Esophagus squamous epithelium (tissue), 5 donors: ENCODE results near the gene FAM124A. TPM values are rescaled to one million over a fixed set of nuclear protein-coding genes. Genes with fewer than 3 reads are reported as not detected.

Experiments used
- DNase-seq: peaks from one replicate; lab custom pipeline; 2025; lab: John Stamatoyannopoulos, UW
- H3K27ac ChIP-seq, 4 donors: fragments of 200-600 bp; sonication (generic); one replicate each; pipeline ENCODE4 v1.5.1; 2016 to 2019; ENCODE audit warnings: mild to moderate bottlenecking in 1 of 4
- H3K27me3 ChIP-seq, 4 donors: fragments of 200-600 bp; sonication (generic); 1 replicate in 3 of 4; 2 replicates in 1 of 4; pipeline versions ENCODE4 v1.5.1 to v1.6.0; 2017 to 2021; ENCODE audit warnings: antibody characterized with exemption in 1 of 4
- H3K36me3 ChIP-seq, 3 donors: fragments of 200-600 bp; sonication (generic); one replicate each; pipeline ENCODE4 v1.5.1; 2016 to 2019
- H3K4me1 ChIP-seq, 3 donors: fragments of 200-600 bp; sonication (generic); one replicate each; pipeline ENCODE4 v1.5.1; 2017 to 2019
- H3K4me3 ChIP-seq, 4 donors: fragments of 200-600 bp; sonication (generic); 1 replicate in 3 of 4; 2 replicates in 1 of 4; pipeline ENCODE4 v1.5.1; 2016 to 2019; ENCODE audit warnings: mild to moderate bottlenecking in 2 of 4, moderate library complexity in 1 of 4
- H3K9me3 ChIP-seq, 3 donors: fragments of 200-600 bp; sonication (generic); one replicate each; pipeline ENCODE4 v1.5.1; 2016 to 2019
- CTCF ChIP-seq, 6 experiments: fragments of 450-650 bp in 4 of 6; fragments of 200-600 bp in 2 of 6; sonication (generic) in 2 of 6; IDR thresholded peaks; one replicate each; pipeline ENCODE4 v1.5.1; 2016 to 2019; ENCODE audit warnings: antibody characterized with exemption in 6 of 6, mild to moderate bottlenecking in 4 of 6, moderate library complexity in 4 of 6
- POLR2A ChIP-seq, 4 donors: fragments of 450-650 bp; IDR thresholded peaks; one replicate each; pipeline ENCODE4 v1.6.1; 2017; ENCODE audit warnings: antibody characterized with exemption in 4 of 4, mild to moderate bottlenecking in 4 of 4, moderate library complexity in 3 of 4
- WGBS, 2 donors: methylation state at CpG; one replicate each; pipeline ENCODE4 v1.1.5; 2018; 5-methylcytosine and 5-hydroxymethylcytosine counted together
- intact Hi-C: fragments of 100-400 bp; cut with DNase I; formaldehyde crosslinking; loops from one replicate; pipeline ENCODE4 v1.15.0; 2022
- total RNA-seq, 4 donors: library from RNA; depleted of rRNA; stranded (reverse); fragments of >200 nt; gene quantifications; one replicate each; pipeline ENCODE4 v1.1.0, GENCODE V29; 2016
- donor health status: DM: yes; HTN: yes; CAD: no.

The FAM124A gene
- total RNA-seq, 4 donors from 2014 or later: 0.45 to 2.5 (median 1.3) TPM

DNA sequence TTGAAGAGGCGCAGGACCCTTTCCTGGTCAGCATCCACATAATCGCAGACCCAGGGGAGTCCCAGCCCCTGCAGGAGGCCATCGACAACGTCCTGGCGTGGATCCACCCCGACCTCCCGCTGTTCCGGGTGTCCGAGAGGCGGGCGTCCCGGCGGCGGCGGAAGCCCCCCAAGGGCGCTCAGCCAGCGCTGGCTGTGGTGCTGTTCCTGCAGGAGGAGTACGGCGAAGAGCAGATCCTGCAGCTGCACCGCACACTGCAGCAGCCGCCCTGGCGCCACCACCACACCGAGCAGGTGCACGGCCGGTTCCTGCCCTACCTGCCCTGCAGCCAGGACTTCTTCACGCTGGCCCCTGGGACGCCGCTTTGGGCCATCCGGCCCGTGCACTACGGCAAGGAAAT lies 29.3 kb downstream of the FAM124A start:
- no peak for DNase-seq
- TF ChIP-seq CTCF (IDR thresholded peaks at IDR 0.05): no peak
- no peak for TF ChIP-seq POLR2A (IDR thresholded peaks at IDR 0.05)
- H3K4me1 ChIP-seq: peaks cover 0 to 10% (median 0%) of the 10 kb centered on the region in 3 donors
- H3K27ac ChIP-seq: no peak overlapping the region
- H3K36me3 ChIP-seq: peaks cover 0 to 9% (median 0%) of the 10 kb centered on the region in 3 donors
- WGBS, 2 donors: 94 to 100% methylated on average over 10 to 17 of the region's 31 CpGs
- intact Hi-C loops: no loop called here
- H3K9me3 ChIP-seq: no peaks in the 10 kb centered on the region
- H3K27me3 ChIP-seq: peaks cover 0 to 5% (median 0%) of the 10 kb centered on the region in 4 donors
- H3K4me3 ChIP-seq: no peak overlapping the region

DNA sequence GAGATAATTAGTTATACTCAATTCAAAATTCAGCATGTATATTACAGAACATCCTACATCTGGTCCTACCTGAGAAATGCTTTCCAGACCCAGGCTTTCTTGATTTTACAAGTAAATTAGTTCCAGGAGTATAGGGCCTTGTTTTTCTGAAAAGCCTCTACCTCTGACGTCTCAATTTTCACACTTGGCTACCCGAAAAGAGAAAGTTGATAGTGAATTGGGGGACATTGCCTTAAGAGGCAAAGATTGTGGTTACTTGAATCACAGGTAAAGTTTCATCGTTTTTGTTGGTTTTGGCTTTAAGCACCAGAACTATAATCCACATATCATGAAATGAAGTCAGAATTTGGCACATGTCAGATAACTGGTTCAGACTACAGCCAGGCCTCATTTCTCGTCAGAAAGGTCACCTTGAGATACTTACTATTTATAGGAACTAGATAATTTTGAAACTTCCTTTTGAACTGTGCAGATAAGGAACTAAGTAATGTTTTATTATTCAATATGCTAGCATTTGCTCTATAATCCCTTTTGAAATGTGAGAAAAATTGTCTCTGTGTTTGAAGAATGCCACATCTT lies 30.8 kb downstream of the FAM124A start:
- Histone ChIP-seq H3K4me3 (no peak overlapping the region), H3K9me3 (no peaks in the 10 kb centered on the region), H3K4me1 (no peaks in the 10 kb centered on the region), H3K27me3 (no peaks in the 10 kb centered on the region), H3K36me3 (peaks cover 0 to 9% (median 0%) of the 10 kb centered on the region in 3 donors), H3K27ac (no peak overlapping the region)
- no peak for DNase-seq
- 30 to 45% methylated on average over 4 of the region's 4 CpGs for WGBS, 2 donors
- no peak for TF ChIP-seq CTCF (IDR thresholded peaks at IDR 0.05)
- intact Hi-C loops: no loop called here

- DNase-seq: no peak
- no peak overlapping the region for H3K4me3 ChIP-seq
- H3K27ac ChIP-seq: no peak overlapping the region
- intact Hi-C loops: no loop called here
- H3K27me3 ChIP-seq: no peaks in the 10 kb centered on the region
- TF ChIP-seq POLR2A (IDR thresholded peaks at IDR 0.05) (no peak), CTCF (IDR thresholded peaks at IDR 0.05) (no peak)
- no peaks in the 10 kb centered on the region for H3K4me1 ChIP-seq
- 100% methylated on average over 1 of the region's 1 CpG; no CpG with 5 or more reads in 1 of the 2 donors for whole genome bisulfite sequencing, 2 donors
- peaks cover 0 to 9% (median 0%) of the 10 kb centered on the region in 3 donors for H3K36me3 ChIP-seq
- H3K9me3 ChIP-seq: no peaks in the 10 kb centered on the region
Measured at GRCh38 chr13:51255556-51255955, 33.4 kb downstream of the FAM124A start.

- DNase-seq: no peak
- intact Hi-C loops: no loop called here
- TF ChIP-seq CTCF (IDR thresholded peaks at IDR 0.05) (no peak), POLR2A (IDR thresholded peaks at IDR 0.05) (no peak)
- Histone ChIP-seq H3K9me3 (no peaks in the 10 kb centered on the region), H3K36me3 (peaks cover 0 to under 1% (median 0%) of the 10 kb centered on the region in 3 donors), H3K4me1 (peaks cover 0 to 6% (median 0%) of the 10 kb centered on the region in 3 donors), H3K27ac (no peak overlapping the region), H3K27me3 (no peaks in the 10 kb centered on the region), H3K4me3 (no peak overlapping the region)
- 94 to 100% methylated on average over 2 of the region's 2 CpGs for WGBS, 2 donors
Measured at GRCh38 chr13:51257187-51257586, 35.0 kb downstream of the FAM124A start.

GRCh38 chr13:51258612-51259548 lies 36.7 kb downstream of the FAM124A start:
- Histone ChIP-seq H3K4me1 (peaks cover 0 to 6% (median 0%) of the 10 kb centered on the region in 3 donors), H3K36me3 (no peaks in the 10 kb centered on the region), H3K27me3 (no peaks in the 10 kb centered on the region), H3K27ac (no peak overlapping the region), H3K9me3 (no peaks in the 10 kb centered on the region), H3K4me3 (no peak overlapping the region)
- WGBS, 2 donors: 75 to 86% methylated on average over 14 to 16 of the region's 27 CpGs
- TF ChIP-seq CTCF (IDR thresholded peaks at IDR 0.05): no peak
- no peak for TF ChIP-seq POLR2A (IDR thresholded peaks at IDR 0.05)
- no peak for DNase-seq
- intact Hi-C loops: no loop called here
